Mesendoderm (in vitro differentiated cells): ENCODE measurements around the gene ADAM8.

Source experiments
- DNase-seq: peaks from one replicate; pipeline ENCODE4 v3.0.0; 2013
- H2AK5ac ChIP-seq: 2 replicates; pipeline ENCODE4 v1.6.1; 2013; ENCODE audit warnings: low read length, inconsistent platforms
- H2BK120ac ChIP-seq: 2 replicates; pipeline ENCODE4 v1.6.1; 2013; ENCODE audit warnings: low read depth, mild to moderate bottlenecking, low read length, moderate library complexity, mixed read lengths
- H2BK15ac ChIP-seq: replicated peaks from 2 replicates; pipeline ENCODE4 v1.6.1; 2013; ENCODE audit warnings: low read depth, mild to moderate bottlenecking, moderate library complexity
- H2BK5ac ChIP-seq: 2 replicates; pipeline ENCODE4 v1.6.1; 2013; ENCODE audit warnings: low read length, inconsistent platforms
- H3K18ac ChIP-seq: 2 replicates; pipeline ENCODE4 v1.6.1; 2013; ENCODE audit warnings: mild to moderate bottlenecking, low read length, mixed read lengths
- H3K23ac ChIP-seq: one replicate; pipeline ENCODE4 v1.6.1; 2013; ENCODE audit warnings: low read length
- H3K27ac ChIP-seq: 2 replicates; pipeline ENCODE4 v1.5.1; 2013; ENCODE audit warnings: low read depth, mild to moderate bottlenecking, inconsistent platforms, low read length, moderate library complexity
- H3K27me3 ChIP-seq: 2 replicates; pipeline ENCODE4 v1.6.1; 2013; ENCODE audit warnings: low read length, control low read depth, mild to moderate bottlenecking, inconsistent platforms; ENCODE audit not compliant: insufficient read depth, poor library complexity
- H3K36me3 ChIP-seq: 2 replicates; pipeline ENCODE4 v1.6.1; 2013; ENCODE audit warnings: low read length, inconsistent platforms; ENCODE audit not compliant: control insufficient read depth, insufficient read depth
- H3K4ac ChIP-seq: one replicate; pipeline ENCODE4 v1.6.1; 2013; ENCODE audit warnings: low read depth, mild to moderate bottlenecking, low read length, moderate library complexity
- H3K4me1 ChIP-seq: 2 replicates; pipeline ENCODE4 v1.6.1; 2013; ENCODE audit warnings: low read depth, low read length, inconsistent platforms; ENCODE audit not compliant: control insufficient read depth
- H3K4me2 ChIP-seq: 2 replicates; pipeline ENCODE4 v1.6.1; 2013; ENCODE audit warnings: low read length
- H3K4me3 ChIP-seq: 2 replicates; pipeline ENCODE4 v1.5.1; 2013; ENCODE audit warnings: mild to moderate bottlenecking, low read length
- H3K56ac ChIP-seq: one replicate; pipeline ENCODE4 v1.6.1; 2013; ENCODE audit warnings: low read length
- H3K79me1 ChIP-seq: 2 replicates; pipeline ENCODE4 v1.6.1; 2013; ENCODE audit warnings: low read length, inconsistent platforms
- H3K79me2 ChIP-seq: 2 replicates; pipeline ENCODE4 v1.6.1; 2013; ENCODE audit warnings: mild to moderate bottlenecking, low read length; ENCODE audit not compliant: control insufficient read depth, insufficient read depth
- H3K9ac ChIP-seq: 2 replicates; pipeline ENCODE4 v1.6.1; 2013; ENCODE audit warnings: low read length, inconsistent platforms
- H4K5ac ChIP-seq: one replicate; pipeline ENCODE4 v1.6.1; 2013; ENCODE audit warnings: low read length
- H4K8ac ChIP-seq: one replicate; pipeline ENCODE4 v1.6.1; 2013; ENCODE audit warnings: low read depth, mild to moderate bottlenecking, control low read depth, low read length, moderate library complexity
- WGBS: extraction: QIAGEN DNeasy Blood & Tissue Kit; methylation state at CpG from one replicate; pipeline ENCODE4 v1.1.7; 2013; ENCODE audit warnings: low lambda C conversion rate, missing lambda C conversion rate; ENCODE audit not compliant: insufficient coverage; ENCODE audit errors: extremely low coverage; 5-methylcytosine and 5-hydroxymethylcytosine counted together

The ADAM8 gene

GRCh38 chr10:133230387-133231195 lies 46.1 kb downstream of the ADAM8 start:
- no peak overlapping the region for H2BK15ac ChIP-seq
- H4K8ac ChIP-seq = no peak overlapping the region
- no peak overlapping the region for H4K5ac ChIP-seq
- no peaks in the 10 kb centered on the region for H3K36me3 ChIP-seq
- peak; percentile 31 for DNase-seq
- no peak overlapping the region for H2BK5ac ChIP-seq
- H3K27ac ChIP-seq = no peak overlapping the region
- H3K4me3 ChIP-seq = no peak overlapping the region
- H3K79me1 ChIP-seq = no peaks in the 10 kb centered on the region
- H3K9ac ChIP-seq = no peak overlapping the region
- H3K4me2 ChIP-seq = no peak overlapping the region
- no peaks in the 10 kb centered on the region for H3K4me1 ChIP-seq
- H3K4ac ChIP-seq = no peak overlapping the region
- no peak overlapping the region for H2AK5ac ChIP-seq
- no peaks in the 10 kb centered on the region for H3K79me2 ChIP-seq
- no peak overlapping the region for H3K23ac ChIP-seq
- no peak overlapping the region for H2BK120ac ChIP-seq
- H3K18ac ChIP-seq = no peak overlapping the region
- no peak overlapping the region for H3K56ac ChIP-seq
- WGBS = no CpG with 5 or more reads among the region's 122 CpGs
- H3K27me3 ChIP-seq = peaks cover 30% of the 10 kb centered on the region

- Histone ChIP-seq H3K23ac (no peak within 1 kb of the TSS), H2BK120ac (no peak within 1 kb of the TSS), H3K4ac (no peak within 1 kb of the TSS), H2BK15ac (no peak within 1 kb of the TSS), H3K79me1 (no peaks in the 10 kb centered on the region), H3K4me2 (no peak within 1 kb of the TSS), H3K4me3 (no peak within 1 kb of the TSS), H3K4me1 (no peaks in the 10 kb centered on the region), H4K8ac (no peak within 1 kb of the TSS), H3K18ac (no peak within 1 kb of the TSS), H3K9ac (no peak within 1 kb of the TSS), H2AK5ac (no peak within 1 kb of the TSS), H3K56ac (no peak within 1 kb of the TSS), H3K36me3 (no peaks in the 10 kb centered on the region), H2BK5ac (no peak within 1 kb of the TSS), H3K27ac (no peak within 1 kb of the TSS), H3K79me2 (no peaks in the 10 kb centered on the region), H3K27me3 (peaks cover 24% of the 10 kb centered on the region), H4K5ac (no peak within 1 kb of the TSS)
- DNase-seq = no peak
- WGBS = no CpG with 5 or more reads among the region's 49 CpGs
Observed at GRCh38 chr10:133230044-133230361, 46.7 kb downstream of the ADAM8 start, which contains the start of gene UTF1. Gene UTF1, plus strand, starts transcription at chr10:133230217. Its CDS starts 72 bp downstream, at chr10:133230289.

GRCh38 chr10:133229265-133230043 lies 47.2 kb downstream of the ADAM8 start:
- no peak for DNase-seq
- Histone ChIP-seq H3K79me2 (no peaks in the 10 kb centered on the region), H3K36me3 (no peaks in the 10 kb centered on the region), H3K23ac (no peak overlapping the region), H3K27ac (no peak overlapping the region), H3K27me3 (peaks cover 24% of the 10 kb centered on the region), H3K9ac (no peak overlapping the region), H4K5ac (no peak overlapping the region), H2BK120ac (no peak overlapping the region), H3K4me1 (no peaks in the 10 kb centered on the region), H3K4me2 (no peak overlapping the region), H3K56ac (no peak overlapping the region), H3K4ac (no peak overlapping the region), H2BK15ac (no peak overlapping the region), H2BK5ac (no peak overlapping the region), H4K8ac (no peak overlapping the region), H3K18ac (no peak overlapping the region), H2AK5ac (no peak overlapping the region), H3K4me3 (no peak overlapping the region), H3K79me1 (no peaks in the 10 kb centered on the region)
- no CpG with 5 or more reads among the region's 58 CpGs for WGBS

GRCh38 chr10:133227256-133227655 lies 49.4 kb downstream of the ADAM8 start:
- Histone ChIP-seq H3K4me1 (no peaks in the 10 kb centered on the region), H3K4me2 (no peak overlapping the region), H3K79me2 (no peaks in the 10 kb centered on the region), H3K56ac (no peak overlapping the region), H3K18ac (no peak overlapping the region), H3K4me3 (no peak overlapping the region), H3K79me1 (no peaks in the 10 kb centered on the region), H4K5ac (no peak overlapping the region), H4K8ac (no peak overlapping the region), H2AK5ac (no peak overlapping the region), H3K23ac (no peak overlapping the region), H2BK15ac (no peak overlapping the region), H2BK5ac (no peak overlapping the region), H3K36me3 (no peaks in the 10 kb centered on the region), H3K4ac (no peak overlapping the region), H2BK120ac (no peak overlapping the region), H3K27me3 (peaks cover 24% of the 10 kb centered on the region), H3K9ac (no peak overlapping the region), H3K27ac (no peak overlapping the region)
- no CpG with 5 or more reads among the region's 21 CpGs for WGBS
- DNase-seq = no peak

- H3K36me3 ChIP-seq = no peaks in the 10 kb centered on the region
- no peak overlapping the region for H3K4me3 ChIP-seq
- no peak overlapping the region for H2BK5ac ChIP-seq
- H3K9ac ChIP-seq = no peak overlapping the region
- H2BK15ac ChIP-seq = no peak overlapping the region
- H2AK5ac ChIP-seq = no peak overlapping the region
- H3K4me2 ChIP-seq = no peak overlapping the region
- no peaks in the 10 kb centered on the region for H3K79me1 ChIP-seq
- no peak overlapping the region for H4K8ac ChIP-seq
- H3K56ac ChIP-seq = no peak overlapping the region
- DNase-seq = no peak
- WGBS = no CpG with 5 or more reads among the region's 30 CpGs
- H3K18ac ChIP-seq = no peak overlapping the region
- no peak overlapping the region for H2BK120ac ChIP-seq
- no peak overlapping the region for H3K23ac ChIP-seq
- H3K27ac ChIP-seq = no peak overlapping the region
- H3K27me3 ChIP-seq = peaks cover 17% of the 10 kb centered on the region
- H3K4ac ChIP-seq = no peak overlapping the region
- no peaks in the 10 kb centered on the region for H3K4me1 ChIP-seq
- H4K5ac ChIP-seq = no peak overlapping the region
- H3K79me2 ChIP-seq = no peaks in the 10 kb centered on the region
Observed at GRCh38 chr10:133226251-133226808, 50.3 kb downstream of the ADAM8 start.
